Tracheal epithelial cell (primary cell): Measurements from ENCODE around the gene CLDN12. TPM values are rescaled to one million over a fixed set of nuclear protein-coding genes. Genes with fewer than 3 reads are reported as not detected.

Experiments used
- total RNA-seq: library from RNA; depleted of rRNA; stranded (reverse); fragments of >200 nt; gene quantifications from 2 replicates; pipeline ENCODE4 v1.2.1, GENCODE V29; 2014

Gene CLDN12
- 55.8 and 62.2 TPM in 2 replicates for total RNA-seq

DNA sequence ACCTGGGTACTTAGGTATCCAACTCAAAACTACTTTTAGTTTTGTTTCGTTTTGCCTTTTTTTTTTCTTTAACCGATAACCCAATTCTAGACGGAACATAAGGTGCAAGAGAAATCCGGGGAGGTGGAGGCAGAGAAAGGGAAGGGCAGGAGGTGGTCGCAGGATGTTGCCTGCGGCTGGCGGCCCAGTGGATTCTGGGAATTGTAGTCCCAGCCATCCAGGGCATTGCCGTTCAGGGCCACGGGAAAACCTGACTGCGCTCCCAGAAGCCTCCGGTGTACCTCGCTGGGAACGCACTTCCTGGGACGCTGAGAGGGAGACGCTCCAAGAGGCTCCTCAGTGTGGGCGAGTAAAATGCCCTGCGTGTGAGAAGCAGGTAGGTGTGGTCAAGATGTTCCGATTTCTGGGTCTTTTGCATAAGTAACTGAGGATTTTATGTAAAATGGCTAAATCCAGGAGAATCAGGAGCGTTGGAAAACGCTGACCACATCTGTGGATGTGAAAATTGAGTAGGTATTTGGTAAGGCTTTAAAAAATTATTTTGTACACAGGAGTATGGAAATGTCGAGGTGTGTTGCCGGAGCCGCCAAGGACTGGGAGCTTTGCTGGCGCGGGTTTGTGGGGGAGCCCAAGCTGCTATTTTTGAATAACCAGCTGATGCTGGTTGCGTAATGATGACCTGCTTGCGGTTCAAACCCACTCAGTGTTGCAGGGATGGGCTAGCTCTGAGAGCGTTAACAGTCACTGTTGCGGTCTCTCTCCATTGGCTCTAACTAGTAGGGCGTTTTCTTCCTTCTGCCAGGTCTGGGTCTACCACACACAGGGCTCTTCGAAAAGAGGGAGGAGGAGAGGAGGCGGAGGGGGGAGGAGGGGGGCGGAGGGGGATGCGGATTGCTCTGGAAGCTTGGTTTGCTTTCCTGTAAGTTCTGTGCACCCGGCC, at the start of gene CLDN12:
Gene CLDN12, plus strand, starts transcription at position 288 of the 940 bp plus-strand sequence. CDS start 9,216 bp downstream, outside the sequence.

Other genes starting within 250 kb of the CLDN12 start
- gene STEAP1, start 249.0 kb upstream of the CLDN12 start, total RNA-seq: 13.7 and 20.0 TPM in 2 replicates
- 2.7 and 8.7 TPM in 2 replicates for gene STEAP2, start 191.7 kb upstream of the CLDN12 start, total RNA-seq
- gene CFAP69, start 158.3 kb upstream of the CLDN12 start, total RNA-seq: 1.1 and 1.9 TPM in 2 replicates
- not detected in 2 replicates for gene FAM237B, start 82.2 kb upstream of the CLDN12 start, total RNA-seq
- 18.8 and 20.0 TPM in 2 replicates for gene GTPBP10, start 56.7 kb upstream of the CLDN12 start, total RNA-seq
- gene PTTG1IP2, start 66.2 kb downstream of the CLDN12 start, total RNA-seq: 4.1 TPM in 1 of 2 replicates, not detected in the other
- 10.4 and 17.8 TPM in 2 replicates for gene CDK14, start 192.9 kb downstream of the CLDN12 start, total RNA-seq